Gastrocnemius medialis (tissue), 4 donors: ENCODE data around the gene IFT88.

Experiments
- CTCF ChIP-seq, 5 experiments: fragments of 450-650 bp in 3 of 5; fragments of 200-600 bp in 2 of 5; sonication (generic) in 2 of 5; IDR thresholded peaks in 4 of 5; conservative IDR thresholded peaks in 1 of 5; 1 replicate in 4 of 5; 2 replicates in 1 of 5; pipeline ENCODE4 v1.5.1; 2016 to 2019; ENCODE audit warnings: antibody characterized with exemption in 5 of 5, mild to moderate bottlenecking in 3 of 5, moderate library complexity in 3 of 5
- POLR2A ChIP-seq, 2 donors: fragments of 450-650 bp; IDR thresholded peaks; one replicate each; pipeline ENCODE4 v1.6.1; 2017; ENCODE audit warnings: antibody characterized with exemption in 2 of 2, mild to moderate bottlenecking in 2 of 2, moderate library complexity in 2 of 2

DNA sequence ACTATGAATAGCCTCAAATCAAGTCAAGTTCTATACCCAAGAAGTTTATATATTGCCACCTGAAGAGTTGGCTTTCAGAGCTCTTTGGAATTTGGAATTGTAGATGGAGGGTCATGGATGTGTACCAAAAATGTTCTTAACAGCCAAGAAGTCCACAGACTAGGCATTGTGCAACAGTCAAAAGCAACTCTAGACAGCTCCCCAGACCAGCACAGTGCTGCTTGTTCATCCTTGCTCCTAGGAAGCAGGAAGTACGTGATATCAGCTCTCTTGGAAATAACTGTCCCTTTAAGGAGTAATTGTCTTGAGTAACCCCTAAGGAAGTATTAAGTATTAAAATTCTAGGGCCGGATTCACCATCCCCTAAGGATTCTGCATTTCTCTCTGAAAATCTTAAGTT lies 105.8 kb downstream of the IFT88 start:
- TF ChIP-seq POLR2A (IDR thresholded peaks at IDR 0.05) = no peak
- no peak for TF ChIP-seq CTCF (IDR thresholded peaks at IDR 0.05 in 4 of 5, conservative IDR thresholded peaks at IDR 0.05 in 1 of 5)
